Gastroesophageal sphincter (tissue), 4 donors: Measurements from ENCODE around the gene ALK. TPM values are rescaled to one million over a fixed set of nuclear protein-coding genes. Genes with fewer than 3 reads are reported as not detected.

Source experiments
- ATAC-seq: fragments of 150-250 bp; one replicate; pipeline ENCODE4 v1.9.1; 2016; ENCODE audit warnings: mild to moderate bottlenecking, moderate library complexity
- H3K27ac ChIP-seq, 4 donors: fragments of 200-600 bp; sonication (generic) in 3 of 4; 1 replicate in 3 of 4; 2 replicates in 1 of 4; pipeline ENCODE4 v1.5.1; 2016 to 2019
- H3K27me3 ChIP-seq: fragments of 200-600 bp; sonication (generic); one replicate; pipeline ENCODE4 v1.5.1; 2019
- H3K36me3 ChIP-seq, 2 donors: fragments of 200-600 bp; sonication (generic); one replicate each; pipeline ENCODE4 v1.5.1; 2019; ENCODE audit warnings: control low read depth in 1 of 2
- H3K4me1 ChIP-seq, 3 donors: fragments of 200-600 bp; sonication (generic); 1 replicate in 2 of 3; 2 replicates in 1 of 3; pipeline ENCODE4 v1.5.1; 2016 to 2019; ENCODE audit warnings: control low read depth in 2 of 3
- H3K4me3 ChIP-seq, 2 donors: fragments of 200-600 bp; sonication (generic); one replicate each; pipeline ENCODE4 v1.5.1; 2019; ENCODE audit warnings: mild to moderate bottlenecking in 1 of 2, moderate library complexity in 1 of 2
- H3K9me3 ChIP-seq, 3 donors: fragments of 200-600 bp; sonication (generic); one replicate each; pipeline ENCODE4 v1.5.1; 2017 to 2019; ENCODE audit warnings: control low read depth in 2 of 3
- CTCF ChIP-seq, 4 experiments: fragments of 200-600 bp in 2 of 4; fragments of 450-650 bp in 2 of 4; sonication (generic) in 1 of 4; IDR thresholded peaks; one replicate each; pipeline ENCODE4 v1.5.1; 2017 to 2019; ENCODE audit warnings: antibody characterized with exemption in 4 of 4, mild to moderate bottlenecking in 2 of 4, moderate library complexity in 2 of 4
- EP300 ChIP-seq: sonication (generic); formaldehyde crosslinking; IDR thresholded peaks from one replicate; pipeline ENCODE4 v1.6.1; 2017; ENCODE audit warnings: antibody characterized with exemption, mild to moderate bottlenecking
- POLR2A ChIP-seq, 2 donors: fragments of 450-650 bp; IDR thresholded peaks; one replicate each; pipeline ENCODE4 v1.6.1; 2017; ENCODE audit warnings: antibody characterized with exemption in 2 of 2, mild to moderate bottlenecking in 2 of 2, moderate library complexity in 1 of 2
- POLR2AphosphoS5 ChIP-seq: sonication (generic); formaldehyde crosslinking; IDR thresholded peaks from one replicate; pipeline ENCODE4 v1.6.1; 2017; ENCODE audit warnings: antibody characterized with exemption
- WGBS, 2 donors: methylation state at CpG; one replicate each; pipeline ENCODE4 v1.1.5; 2018; ENCODE audit warnings: low coverage in 1 of 2; 5-methylcytosine and 5-hydroxymethylcytosine counted together
- total RNA-seq, 4 donors: library from RNA; depleted of rRNA; stranded (reverse); fragments of >200 nt; gene quantifications; one replicate each; pipeline ENCODE4 v1.1.0, GENCODE V29; 2016

ALK gene
- total RNA-seq, 4 donors from 2014 or later: 0.94 to 1.6 (median 1.1) TPM

- no peaks in the 10 kb centered on the region for H3K36me3 ChIP-seq
- no peak for ATAC-seq
- no peaks in the 10 kb centered on the region for H3K27me3 ChIP-seq
- no peaks in the 10 kb centered on the region for H3K9me3 ChIP-seq
- no peak overlapping the region for H3K4me3 ChIP-seq
- TF ChIP-seq POLR2AphosphoS5 (no peak), POLR2A (IDR thresholded peaks at IDR 0.05) (no peak), EP300 (no peak), CTCF (IDR thresholded peaks at IDR 0.05) (no peak)
- no peak overlapping the region for H3K27ac ChIP-seq
- no peaks in the 10 kb centered on the region for H3K4me1 ChIP-seq
- 73 to 83% methylated on average over 2 to 6 of the region's 6 CpGs for WGBS, 2 donors
These were observed 431.3 kb downstream of the ALK start for GRCh38 chr2:29490045-29490444.

GRCh38 chr2:29489568-29489967, 431.8 kb downstream of the ALK start:
- 90% methylated on average over 1 of the region's 1 CpG; no CpG with 5 or more reads in 1 of the 2 donors for WGBS, 2 donors
- Histone ChIP-seq H3K27ac (no peak overlapping the region), H3K4me3 (no peak overlapping the region), H3K4me1 (no peaks in the 10 kb centered on the region), H3K9me3 (no peaks in the 10 kb centered on the region), H3K36me3 (no peaks in the 10 kb centered on the region), H3K27me3 (no peaks in the 10 kb centered on the region)
- TF ChIP-seq POLR2A (IDR thresholded peaks at IDR 0.05) (no peak), POLR2AphosphoS5 (no peak)
- ATAC-seq: no peak

- Histone ChIP-seq H3K9me3 (no peaks in the 10 kb centered on the region), H3K4me1 (no peaks in the 10 kb centered on the region), H3K27me3 (no peaks in the 10 kb centered on the region), H3K36me3 (no peaks in the 10 kb centered on the region), H3K27ac (no peak overlapping the region), H3K4me3 (no peak overlapping the region)
- TF ChIP-seq EP300 (no peak), CTCF (IDR thresholded peaks at IDR 0.05) (no peak), POLR2AphosphoS5 (no peak), POLR2A (IDR thresholded peaks at IDR 0.05) (no peak)
- no peak for ATAC-seq
- 28 to 55% methylated on average over 4 of the region's 4 CpGs for whole genome bisulfite sequencing, 2 donors
These were observed 433.3 kb downstream of the ALK start for GRCh38 chr2:29487967-29488555.

GRCh38 chr2:29485631-29486030, 435.8 kb downstream of the ALK start:
- Histone ChIP-seq H3K4me1 (no peaks in the 10 kb centered on the region), H3K27ac (no peak overlapping the region), H3K4me3 (no peak overlapping the region), H3K36me3 (no peaks in the 10 kb centered on the region), H3K9me3 (no peaks in the 10 kb centered on the region), H3K27me3 (no peaks in the 10 kb centered on the region)
- ATAC-seq: no peak
- TF ChIP-seq CTCF (IDR thresholded peaks at IDR 0.05) (no peak), POLR2A (IDR thresholded peaks at IDR 0.05) (no peak), POLR2AphosphoS5 (no peak), EP300 (no peak)
- WGBS, 2 donors: 30% methylated on average over 3 of the region's 3 CpGs; no CpG with 5 or more reads in 1 of the 2 donors

GRCh38 chr2:29485117-29485516, 436.3 kb downstream of the ALK start:
- H3K4me1 ChIP-seq: no peaks in the 10 kb centered on the region
- no peak overlapping the region for H3K27ac ChIP-seq
- no peak for ATAC-seq
- no peaks in the 10 kb centered on the region for H3K27me3 ChIP-seq
- H3K36me3 ChIP-seq: no peaks in the 10 kb centered on the region
- no peaks in the 10 kb centered on the region for H3K9me3 ChIP-seq
- no peak overlapping the region for H3K4me3 ChIP-seq
- TF ChIP-seq POLR2A (IDR thresholded peaks at IDR 0.05): no peak
- TF ChIP-seq EP300: no peak
- no peak for TF ChIP-seq POLR2AphosphoS5
- TF ChIP-seq CTCF (IDR thresholded peaks at IDR 0.05): no peak
